WERI-Rb-1 (cell line): Measurements from ENCODE around the gene RIPOR3.
"Not testable (repeated sequence)": the region's sequence is repeated elsewhere in the genome, so short reads cannot be mapped to it uniquely, and the experiment has no call there.

ENCODE experiments used
- DNase-seq: peaks from one replicate; pipeline ENCODE4 v3.0.0-alpha.2; 2020
- H3K27ac ChIP-seq: fragments of 250-450 bp; sonication (Bioruptor Pico); 2 replicates; pipeline ENCODE4 v1.5.1; 2020; ENCODE audit warnings: mild to moderate bottlenecking, moderate library complexity
- H3K27me3 ChIP-seq: fragments of 250-450 bp; sonication (Bioruptor Pico); 2 replicates; pipeline ENCODE4 v1.5.1; 2021; ENCODE audit warnings: mild to moderate bottlenecking, low read depth, moderate library complexity; ENCODE audit not compliant: insufficient read depth, severe bottlenecking
- H3K36me3 ChIP-seq: fragments of 250-450 bp; sonication (Bioruptor Pico); 2 replicates; pipeline ENCODE4 v1.5.1; 2020; ENCODE audit warnings: mild to moderate bottlenecking, moderate library complexity
- H3K4me3 ChIP-seq: 2 replicates; pipeline ENCODE4 v1.5.1; 2011; ENCODE audit warnings: low read depth, mild to moderate bottlenecking, control low read depth, low read length
- H3K9me3 ChIP-seq: fragments of 250-450 bp; sonication (Bioruptor Pico); 2 replicates; pipeline ENCODE4 v1.5.1; 2021; ENCODE audit warnings: mild to moderate bottlenecking, moderate library complexity; ENCODE audit not compliant: severe bottlenecking
- TF ChIP-seq, protein P1 (sequence below): IDR thresholded peaks from 2 replicates; pipeline ENCODE4 v1.5.1; 2011; ENCODE audit warnings: low read depth, mild to moderate bottlenecking, control low read depth, inconsistent platforms, low read length

RIPOR3 gene

DNA sequence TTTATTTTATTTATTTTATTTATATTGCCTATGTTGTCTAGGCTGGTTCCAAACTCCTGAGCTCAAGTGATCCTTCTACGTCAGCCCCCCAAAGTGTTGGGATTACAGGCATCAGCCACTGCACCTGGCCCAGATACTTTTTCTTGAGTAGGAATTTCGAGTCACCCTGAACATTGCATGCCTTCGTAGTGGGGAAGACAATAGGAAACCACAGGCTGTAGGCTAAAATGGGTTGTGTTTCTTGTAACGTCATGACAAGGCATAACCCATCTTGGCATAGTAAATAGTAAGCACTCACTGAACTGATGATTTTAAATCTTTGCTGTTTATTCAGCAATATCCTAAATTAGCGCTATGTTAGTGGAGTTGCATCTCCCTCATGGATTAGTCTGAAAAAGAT is 146.2 kb downstream of the RIPOR3 start:
- Histone ChIP-seq H3K27ac (no peak overlapping the region), H3K9me3 (no peaks in the 10 kb centered on the region), H3K4me3 (no peak overlapping the region), H3K27me3 (no peaks in the 10 kb centered on the region), H3K36me3 (peaks cover 6% of the 10 kb centered on the region)
- no peak for DNase-seq
- TF ChIP-seq, protein P1, sequence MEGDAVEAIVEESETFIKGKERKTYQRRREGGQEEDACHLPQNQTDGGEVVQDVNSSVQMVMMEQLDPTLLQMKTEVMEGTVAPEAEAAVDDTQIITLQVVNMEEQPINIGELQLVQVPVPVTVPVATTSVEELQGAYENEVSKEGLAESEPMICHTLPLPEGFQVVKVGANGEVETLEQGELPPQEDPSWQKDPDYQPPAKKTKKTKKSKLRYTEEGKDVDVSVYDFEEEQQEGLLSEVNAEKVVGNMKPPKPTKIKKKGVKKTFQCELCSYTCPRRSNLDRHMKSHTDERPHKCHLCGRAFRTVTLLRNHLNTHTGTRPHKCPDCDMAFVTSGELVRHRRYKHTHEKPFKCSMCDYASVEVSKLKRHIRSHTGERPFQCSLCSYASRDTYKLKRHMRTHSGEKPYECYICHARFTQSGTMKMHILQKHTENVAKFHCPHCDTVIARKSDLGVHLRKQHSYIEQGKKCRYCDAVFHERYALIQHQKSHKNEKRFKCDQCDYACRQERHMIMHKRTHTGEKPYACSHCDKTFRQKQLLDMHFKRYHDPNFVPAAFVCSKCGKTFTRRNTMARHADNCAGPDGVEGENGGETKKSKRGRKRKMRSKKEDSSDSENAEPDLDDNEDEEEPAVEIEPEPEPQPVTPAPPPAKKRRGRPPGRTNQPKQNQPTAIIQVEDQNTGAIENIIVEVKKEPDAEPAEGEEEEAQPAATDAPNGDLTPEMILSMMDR, result no peak

DNA sequence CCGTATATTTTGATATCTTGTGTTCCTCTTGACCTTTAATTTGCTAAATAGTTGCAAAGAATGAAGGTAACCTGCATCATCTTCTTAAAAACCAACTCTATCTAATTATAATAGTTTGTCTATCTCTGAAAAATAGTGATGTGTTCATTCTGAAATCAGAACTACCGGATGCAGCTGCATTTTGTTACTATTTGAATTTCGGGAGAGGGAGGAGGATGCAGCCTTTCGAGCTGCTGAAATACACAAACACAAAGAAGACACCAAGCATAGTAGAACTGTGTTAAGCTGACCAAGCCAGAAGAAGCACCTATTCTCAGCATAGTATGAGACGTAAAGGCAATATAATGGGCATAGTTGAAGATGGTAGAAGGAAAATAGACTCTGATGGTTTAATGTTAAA is 148.0 kb downstream of the RIPOR3 start:
- TF ChIP-seq, protein P1, result no peak
- Histone ChIP-seq H3K4me3 (no peak overlapping the region), H3K27me3 (no peaks in the 10 kb centered on the region), H3K9me3 (no peaks in the 10 kb centered on the region), H3K36me3 (peaks cover under 1% of the 10 kb centered on the region; the same call in 1 of the 2 replicates), H3K27ac (no peak overlapping the region)
- DNase-seq, result no peak

DNA sequence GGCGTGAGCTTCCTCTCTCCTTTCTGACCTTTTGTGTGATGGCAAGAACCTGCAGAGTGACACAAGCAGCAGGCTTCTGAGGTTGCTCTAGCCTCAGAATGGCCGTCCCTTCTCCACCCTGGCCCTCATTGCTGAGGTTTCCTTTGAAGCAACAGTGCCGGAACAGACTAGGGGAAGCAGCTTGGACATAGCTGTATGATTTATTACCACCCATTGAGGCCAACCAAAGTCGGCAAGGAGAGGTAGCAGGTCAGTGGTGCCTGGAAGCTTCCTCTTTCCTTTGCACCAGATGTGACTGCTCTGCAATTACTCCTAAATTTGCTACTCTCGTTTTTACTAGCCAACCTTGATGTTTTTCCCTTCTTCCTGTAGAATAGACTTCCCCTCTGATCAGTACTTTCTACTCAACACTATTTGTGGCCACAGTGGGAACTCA is 149.7 kb downstream of the RIPOR3 start:
- H3K4me3 ChIP-seq, result no peak overlapping the region
- H3K27ac ChIP-seq, result no peak overlapping the region
- TF ChIP-seq, protein P1, result no peak
- no peaks in the 10 kb centered on the region for H3K36me3 ChIP-seq
- no peak for DNase-seq
- H3K27me3 ChIP-seq, result no peaks in the 10 kb centered on the region
- no peaks in the 10 kb centered on the region for H3K9me3 ChIP-seq

DNA sequence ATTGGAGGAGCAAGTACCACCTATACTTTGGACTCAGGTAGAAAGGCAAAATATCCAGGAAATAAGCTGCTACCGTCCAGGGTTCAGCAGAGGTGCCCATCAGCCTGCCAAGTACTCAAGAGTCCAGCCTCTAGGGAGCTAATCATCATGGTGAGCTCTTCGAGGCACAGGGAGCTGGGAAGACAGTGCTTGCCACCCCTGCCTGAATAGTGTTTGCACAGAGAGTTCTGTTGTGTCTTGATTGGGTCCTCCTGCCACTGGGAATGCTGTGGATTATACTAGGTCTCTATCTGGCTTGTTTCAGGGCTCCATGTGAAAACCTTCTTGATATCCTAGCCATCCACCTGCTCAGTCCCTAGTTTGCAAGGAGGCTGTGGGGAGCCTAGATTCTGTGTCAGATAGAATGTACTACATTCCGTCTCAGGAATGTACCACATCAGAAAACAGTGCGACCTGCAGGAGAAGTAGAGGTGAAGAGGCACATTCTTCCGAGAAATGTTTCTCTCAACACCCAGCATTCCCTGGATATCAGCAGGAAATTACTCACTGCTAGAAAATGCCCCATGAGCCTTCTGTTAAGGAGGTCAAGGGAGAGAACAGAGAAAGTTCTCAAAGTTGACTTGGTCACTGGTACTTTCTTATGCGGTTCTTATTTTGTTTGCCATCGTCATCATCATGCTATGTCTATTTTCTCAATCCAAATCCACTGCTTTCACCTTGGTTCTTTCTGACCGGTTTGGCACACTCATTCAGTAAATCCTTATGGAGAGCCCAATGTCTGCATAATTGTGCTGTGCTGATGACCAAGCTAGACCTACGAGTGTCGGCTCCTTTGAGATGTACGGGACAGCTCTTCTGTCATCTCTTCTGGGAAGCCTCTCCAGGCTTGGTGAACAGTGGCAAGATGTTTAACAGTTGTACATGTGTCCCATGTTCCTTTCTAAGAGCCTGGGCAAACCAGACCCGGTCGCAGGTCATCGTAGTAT is 150.4 kb downstream of the RIPOR3 start:
- TF ChIP-seq, protein P1, result no peak
- Histone ChIP-seq H3K27me3 (no peaks in the 10 kb centered on the region), H3K4me3 (no peak overlapping the region), H3K9me3 (no peaks in the 10 kb centered on the region), H3K36me3 (no peaks in the 10 kb centered on the region), H3K27ac (no peak overlapping the region)
- DNase-seq, result no peak

DNA sequence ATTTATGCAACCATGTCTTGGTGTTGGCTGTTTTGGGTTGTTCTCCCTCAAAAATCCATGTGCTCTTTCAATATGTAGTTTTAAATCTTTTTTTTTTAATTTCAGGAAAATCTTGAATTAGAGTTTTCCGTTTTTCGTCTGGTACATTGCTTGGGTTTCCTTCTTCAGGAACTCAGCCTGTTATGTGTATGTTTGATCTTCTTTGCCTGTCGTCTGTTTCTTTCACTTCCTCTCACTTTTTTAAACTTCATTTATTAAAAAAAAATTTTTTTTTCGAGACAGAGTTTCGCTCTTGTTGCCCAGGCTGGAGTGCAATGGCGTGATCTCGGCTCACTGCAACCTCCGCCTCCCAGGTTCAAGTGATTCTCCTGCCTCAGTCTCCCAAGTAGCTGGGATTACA is 151.5 kb downstream of the RIPOR3 start:
- H3K9me3 ChIP-seq, DNase-seq, H3K27me3 ChIP-seq, H3K27ac ChIP-seq, H3K4me3 ChIP-seq, H3K36me3 ChIP-seq: not testable (repeated sequence)

DNA sequence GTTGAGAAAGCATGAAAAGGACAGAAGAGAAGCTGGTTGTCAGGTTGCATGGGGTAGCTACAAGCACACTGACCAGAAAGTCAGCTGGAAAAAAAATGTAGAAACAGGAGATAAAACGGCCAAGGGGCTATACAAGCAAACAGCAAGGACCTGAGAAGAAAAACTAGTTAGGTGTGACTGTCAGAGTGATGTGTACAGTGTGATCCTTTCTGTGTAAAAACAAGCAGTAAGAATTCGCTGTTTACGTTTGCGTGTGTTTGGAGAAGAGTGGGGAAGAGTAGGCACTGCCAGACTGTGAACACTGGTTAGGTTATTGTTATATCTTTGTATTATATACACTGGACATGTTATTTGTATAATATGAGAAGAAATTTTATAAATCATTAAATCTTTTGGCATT is 153.1 kb downstream of the RIPOR3 start:
- TF ChIP-seq, protein P1, result no peak
- no peaks in the 10 kb centered on the region for H3K36me3 ChIP-seq
- H3K9me3 ChIP-seq, result no peaks in the 10 kb centered on the region
- H3K27me3 ChIP-seq, result no peaks in the 10 kb centered on the region
- no peak overlapping the region for H3K27ac ChIP-seq
- H3K4me3 ChIP-seq, result no peak overlapping the region
- DNase-seq, result no peak
